DMS53 (cell line): Measurements from ENCODE around the gene PIN1.

ENCODE experiments used
- DNase-seq: peaks from one replicate; lab custom pipeline; 2025; lab: John Stamatoyannopoulos, UW

PIN1 gene

GRCh38 chr19:9891609-9892373 is 56.7 kb downstream of the PIN1 start:
- DNase-seq = no peak
